Activated CD8-positive, alpha-beta T cell treated with anti-CD3 and anti-CD28 coated beads for 36 hours (primary cell): ENCODE data around the gene SMIM14. TPM values are rescaled to one million over a fixed set of nuclear protein-coding genes. Genes with fewer than 3 reads are reported as not detected.
"Not testable (repeated sequence)": the region's sequence is repeated elsewhere in the genome, so short reads cannot be mapped to it uniquely, and the experiment has no call there.

ENCODE experiments used
- ATAC-seq: fragments of 200-7000 bp; cut with Tn5 transposase; one replicate; pipeline ENCODE4 v1.10.0; 2021; ENCODE audit warnings: mild to moderate bottlenecking, moderate library complexity
- CTCF ChIA-PET: fragments of 350-600 bp; sonication (Branson Sonifier 250); formaldehyde crosslinking; loops from one replicate; lab custom pipeline; 2021; ENCODE audit warnings: antibody characterized with exemption; lab: Charles Lee
- POLR2A ChIA-PET: fragments of 350-600 bp; sonication (Branson Sonifier 250); formaldehyde crosslinking; loops from one replicate; lab custom pipeline; 2021; ENCODE audit warnings: antibody characterized with exemption; lab: Charles Lee
- DNase-seq: peaks from one replicate; pipeline ENCODE4 v3.0.0-alpha.2; 2020
- H3K27ac Mint-ChIP-seq: one replicate; pipeline ENCODE4 v1.8.0; 2021; ENCODE audit warnings: mild to moderate bottlenecking, mixed read lengths
- H3K27me3 Mint-ChIP-seq: one replicate; pipeline ENCODE4 v1.8.0; 2021; ENCODE audit warnings: mixed read lengths
- H3K36me3 Mint-ChIP-seq: one replicate; pipeline ENCODE4 v1.8.0; 2021; ENCODE audit warnings: low read depth, mixed read lengths
- H3K4me1 Mint-ChIP-seq: one replicate; pipeline ENCODE4 v1.8.0; 2021; ENCODE audit warnings: low read depth, mixed read lengths
- H3K4me3 Mint-ChIP-seq: one replicate; pipeline ENCODE4 v1.8.0; 2021; ENCODE audit warnings: mild to moderate bottlenecking, moderate library complexity, mixed read lengths
- H3K9me3 Mint-ChIP-seq: one replicate; pipeline ENCODE4 v1.8.0; 2021; ENCODE audit warnings: mixed read lengths
- intact Hi-C: fragments of 100-400 bp; cut with micrococcal nuclease; formaldehyde crosslinking; loops from one replicate; pipeline ENCODE4 v1.10.0; 2022
- total RNA-seq, 2 experiments: library from RNA; stranded (reverse); gene quantifications; one replicate each; pipeline ENCODE4 v1.2.3, GENCODE V29; 2021
- TF ChIP-seq, protein P1 (sequence below): fragments of 200-600 bp; IDR thresholded peaks from one replicate; pipeline ENCODE4 v1.8.0; 2022; ENCODE audit warnings: antibody characterized with exemption, mild to moderate bottlenecking

SMIM14 gene
- total RNA-seq, 2 experiments from 2014 or later, result 0.87 to 2.0 TPM

DNA sequence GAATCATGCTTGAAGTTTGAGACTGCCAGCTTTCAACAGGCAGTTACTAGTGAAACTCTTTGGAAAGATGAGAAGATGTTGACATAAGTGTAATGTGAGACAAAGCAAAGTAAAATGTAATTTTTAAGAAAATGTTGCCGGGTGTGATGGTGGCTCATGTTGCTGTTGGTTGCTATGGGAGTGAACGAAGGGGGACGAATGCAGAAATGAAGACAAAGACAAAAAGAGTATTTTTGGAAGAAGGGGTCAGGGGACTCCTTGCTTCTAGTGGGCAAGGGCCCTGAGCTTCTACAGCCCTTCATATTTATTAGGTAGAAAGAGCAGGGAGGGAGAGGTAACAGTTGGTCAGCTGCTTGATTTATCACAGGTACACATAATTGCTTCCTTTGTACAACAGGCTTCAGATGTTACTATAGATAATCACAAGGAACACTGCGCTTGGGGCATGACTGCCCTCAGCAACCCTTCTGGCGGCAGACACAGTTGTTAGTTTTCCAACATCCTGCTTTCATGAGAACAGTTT lies 99.5 kb downstream of the SMIM14 start:
- POLR2A ChIA-PET, result interaction anchor here (0.5 to 0.9 kb wide), 2 partner anchors 12 to 19 kb away, joined by 3 read pairs; partner anchors contain the start of gene UGDH
- Mint-ChIP-seq H3K4me3 (no peak overlapping the region), H3K4me1 (no peaks in the 10 kb centered on the region), H3K36me3 (peaks cover 6% of the 10 kb centered on the region), H3K9me3 (no peaks in the 10 kb centered on the region), H3K27me3 (no peaks in the 10 kb centered on the region), H3K27ac (no peak overlapping the region)
- intact Hi-C loops, result no loop called here
- TF ChIP-seq, protein P1, sequence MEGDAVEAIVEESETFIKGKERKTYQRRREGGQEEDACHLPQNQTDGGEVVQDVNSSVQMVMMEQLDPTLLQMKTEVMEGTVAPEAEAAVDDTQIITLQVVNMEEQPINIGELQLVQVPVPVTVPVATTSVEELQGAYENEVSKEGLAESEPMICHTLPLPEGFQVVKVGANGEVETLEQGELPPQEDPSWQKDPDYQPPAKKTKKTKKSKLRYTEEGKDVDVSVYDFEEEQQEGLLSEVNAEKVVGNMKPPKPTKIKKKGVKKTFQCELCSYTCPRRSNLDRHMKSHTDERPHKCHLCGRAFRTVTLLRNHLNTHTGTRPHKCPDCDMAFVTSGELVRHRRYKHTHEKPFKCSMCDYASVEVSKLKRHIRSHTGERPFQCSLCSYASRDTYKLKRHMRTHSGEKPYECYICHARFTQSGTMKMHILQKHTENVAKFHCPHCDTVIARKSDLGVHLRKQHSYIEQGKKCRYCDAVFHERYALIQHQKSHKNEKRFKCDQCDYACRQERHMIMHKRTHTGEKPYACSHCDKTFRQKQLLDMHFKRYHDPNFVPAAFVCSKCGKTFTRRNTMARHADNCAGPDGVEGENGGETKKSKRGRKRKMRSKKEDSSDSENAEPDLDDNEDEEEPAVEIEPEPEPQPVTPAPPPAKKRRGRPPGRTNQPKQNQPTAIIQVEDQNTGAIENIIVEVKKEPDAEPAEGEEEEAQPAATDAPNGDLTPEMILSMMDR, result no peak
- CTCF ChIA-PET, result interaction anchor here (0.6 kb wide), 1 partner anchor 85 kb away, joined by 5 read pairs; no protein-coding TSS in a partner anchor
- ATAC-seq (no peak), DNase-seq (no peak)

DNA sequence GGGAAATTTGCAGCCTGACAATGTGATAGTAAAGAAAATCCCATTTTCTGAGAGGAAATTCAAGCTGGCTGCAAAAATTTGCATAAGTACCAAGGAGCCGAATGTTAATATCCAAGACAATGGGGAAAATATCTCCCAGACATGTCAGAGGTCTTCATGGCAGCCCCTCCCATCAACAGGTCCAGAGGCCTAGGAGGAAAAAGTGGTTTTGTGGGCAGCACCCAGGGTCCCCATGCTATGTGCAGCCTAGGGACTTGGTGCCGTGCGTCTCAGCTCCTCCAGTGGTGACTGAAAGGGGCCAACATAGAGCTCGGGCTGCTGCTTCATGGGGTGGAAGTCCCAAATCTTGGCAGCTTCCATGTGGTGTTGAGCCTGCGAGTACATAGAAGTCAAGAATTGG lies 105.1 kb downstream of the SMIM14 start:
- H3K9me3 Mint-ChIP-seq, result peaks cover 24% of the 10 kb centered on the region
- no peaks in the 10 kb centered on the region for H3K27me3 Mint-ChIP-seq
- H3K36me3 Mint-ChIP-seq, result peaks cover 37% of the 10 kb centered on the region
- TF ChIP-seq, protein P1, result no peak
- ChIA-PET CTCF (no interaction called here), POLR2A (no interaction called here)
- intact Hi-C loops, result no loop called here
- ATAC-seq, result no peak
- H3K4me1 Mint-ChIP-seq, result peaks cover under 1% of the 10 kb centered on the region
- no peak overlapping the region for H3K27ac Mint-ChIP-seq
- no peak for DNase-seq
- H3K4me3 Mint-ChIP-seq, result no peak overlapping the region

- H3K27me3 Mint-ChIP-seq, H3K27ac Mint-ChIP-seq, POLR2A ChIA-PET, H3K4me3 Mint-ChIP-seq, DNase-seq, CTCF ChIA-PET, ATAC-seq, H3K4me1 Mint-ChIP-seq, intact Hi-C loops: not testable (repeated sequence)
- Mint-ChIP-seq H3K9me3 (peaks cover 24% of the 10 kb centered on the region), H3K36me3 (peaks cover 37% of the 10 kb centered on the region)
Measured at GRCh38 chr4:39532237-39532636, 106.4 kb downstream of the SMIM14 start.

- POLR2A ChIA-PET, result no interaction called here
- no peak overlapping the region for H3K4me3 Mint-ChIP-seq
- ATAC-seq (no peak), DNase-seq (no peak)
- no peak overlapping the region for H3K27ac Mint-ChIP-seq
- CTCF ChIA-PET, result no interaction called here
- H3K27me3 Mint-ChIP-seq, result no peaks in the 10 kb centered on the region
- H3K9me3 Mint-ChIP-seq, result peaks cover 24% of the 10 kb centered on the region
- TF ChIP-seq, protein P1, result no peak
- peaks cover 37% of the 10 kb centered on the region for H3K36me3 Mint-ChIP-seq
- intact Hi-C loops, result no loop called here
- H3K4me1 Mint-ChIP-seq, result peaks cover 13% of the 10 kb centered on the region
Measured at GRCh38 chr4:39530682-39531081, 108.0 kb downstream of the SMIM14 start.

DNA sequence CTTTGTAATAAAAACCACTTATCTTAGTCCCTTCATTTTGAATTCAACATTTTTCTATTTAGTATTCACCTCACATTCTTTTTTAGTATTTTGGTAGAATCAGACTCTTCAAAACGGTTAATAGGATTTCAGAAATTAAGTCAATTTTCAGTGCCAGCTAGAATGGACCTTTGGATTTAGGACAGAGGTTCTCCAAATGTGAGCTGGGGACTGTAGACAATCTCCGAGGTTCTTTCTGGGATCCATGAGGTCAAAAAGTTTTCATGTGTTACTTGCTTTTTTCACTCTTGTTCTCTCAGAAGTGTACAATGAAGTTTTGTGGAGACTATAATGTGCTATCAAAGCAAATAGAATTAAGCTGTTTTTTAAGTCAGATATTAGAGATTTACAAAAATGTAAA lies 109.1 kb downstream of the SMIM14 start:
- H3K27ac Mint-ChIP-seq, result no peak overlapping the region

More for the DNA sequence above, 109.1 kb downstream of the SMIM14 start:
- ATAC-seq (no peak), DNase-seq (no peak)
- Mint-ChIP-seq H3K4me1 (peaks cover 17% of the 10 kb centered on the region), H3K36me3 (peaks cover 34% of the 10 kb centered on the region), H3K27me3 (no peaks in the 10 kb centered on the region), H3K9me3 (peaks cover 24% of the 10 kb centered on the region), H3K4me3 (no peak overlapping the region)
- TF ChIP-seq, protein P1, result no peak
- intact Hi-C loops, result loop anchor here (5.0 kb wide), 1 partner anchor 108 kb away; the partner anchor contains the start of gene SMIM14
- POLR2A ChIA-PET, result no interaction called here
- CTCF ChIA-PET, result interaction anchor here (1.2 kb wide), 1 partner anchor 32 kb away, joined by 3 read pairs; no protein-coding TSS in a partner anchor
